Tibial nerve (tissue), 4 donors: ENCODE data around the gene EVPL.

ENCODE experiments used
- CTCF ChIP-seq, 5 experiments: fragments of 200-600 bp in 3 of 5; fragments of 450-650 bp in 2 of 5; sonication (generic) in 3 of 5; IDR thresholded peaks; one replicate each; pipeline ENCODE4 v1.5.1; 2016 to 2019; ENCODE audit warnings: antibody characterized with exemption in 5 of 5, mild to moderate bottlenecking in 3 of 5, moderate library complexity in 2 of 5
- EP300 ChIP-seq, 2 donors: sonication (generic); formaldehyde crosslinking; IDR thresholded peaks; one replicate each; pipeline ENCODE4 v1.6.1; 2017; ENCODE audit warnings: antibody characterized with exemption in 2 of 2, mild to moderate bottlenecking in 1 of 2

GRCh38 chr17:75985986-75986385 lies 41.1 kb downstream of the EVPL start:
- TF ChIP-seq CTCF (IDR thresholded peaks at IDR 0.05) = no peak
- TF ChIP-seq EP300 (IDR thresholded peaks at IDR 0.05) = no peak
